NCI-H446 treated with DMSO at 0.1 percent for 48 hours (cell line): ENCODE data around the gene CHST14.

Source experiments
- DNase-seq: peaks from one replicate; lab custom pipeline; 2025; lab: John Stamatoyannopoulos, UW

Gene CHST14

DNA sequence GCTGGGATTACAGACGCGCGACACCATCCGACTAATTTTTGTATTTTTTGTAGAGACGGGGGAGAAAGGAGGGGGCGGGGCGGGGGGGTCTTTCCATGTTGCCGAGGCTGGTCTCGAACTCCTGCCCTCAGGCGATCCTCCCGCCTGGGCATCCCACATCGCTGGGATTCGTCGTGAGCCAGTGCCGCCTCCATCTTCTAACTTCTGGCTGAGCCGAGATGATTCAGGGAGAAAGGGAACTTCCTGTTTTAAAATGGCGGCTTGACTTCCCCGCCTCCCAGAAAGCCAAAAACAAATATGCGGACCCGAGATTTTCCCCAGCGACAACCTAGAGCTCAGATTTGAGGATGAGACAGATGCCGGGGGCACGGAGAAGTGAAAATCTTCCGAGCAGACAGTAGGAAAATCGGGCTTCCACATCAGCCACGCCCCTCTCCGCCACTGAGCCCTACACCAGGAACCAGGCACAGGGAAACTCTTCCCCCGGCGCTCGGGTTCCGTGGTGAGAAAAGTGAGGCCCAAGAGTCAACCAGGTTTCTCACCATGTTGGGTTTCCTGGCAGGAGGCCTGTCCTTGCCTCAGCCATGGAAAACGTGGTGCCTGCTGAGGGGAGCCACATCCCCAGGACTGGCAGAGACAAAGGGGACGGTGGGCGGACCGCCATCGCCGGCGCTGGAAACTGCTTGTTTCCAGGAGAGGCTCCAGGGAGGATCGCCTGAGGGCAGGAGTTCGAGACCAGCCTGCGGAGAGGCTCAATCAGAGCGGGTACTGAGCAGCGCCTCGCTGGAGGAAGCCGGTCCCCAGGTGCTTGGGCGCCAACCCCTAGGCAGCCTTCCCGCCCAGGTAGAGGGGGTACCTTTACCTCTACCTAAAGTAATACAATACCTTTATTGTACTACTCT lies 18.7 kb downstream of the CHST14 start:
- DNase-seq = no peak

DNA sequence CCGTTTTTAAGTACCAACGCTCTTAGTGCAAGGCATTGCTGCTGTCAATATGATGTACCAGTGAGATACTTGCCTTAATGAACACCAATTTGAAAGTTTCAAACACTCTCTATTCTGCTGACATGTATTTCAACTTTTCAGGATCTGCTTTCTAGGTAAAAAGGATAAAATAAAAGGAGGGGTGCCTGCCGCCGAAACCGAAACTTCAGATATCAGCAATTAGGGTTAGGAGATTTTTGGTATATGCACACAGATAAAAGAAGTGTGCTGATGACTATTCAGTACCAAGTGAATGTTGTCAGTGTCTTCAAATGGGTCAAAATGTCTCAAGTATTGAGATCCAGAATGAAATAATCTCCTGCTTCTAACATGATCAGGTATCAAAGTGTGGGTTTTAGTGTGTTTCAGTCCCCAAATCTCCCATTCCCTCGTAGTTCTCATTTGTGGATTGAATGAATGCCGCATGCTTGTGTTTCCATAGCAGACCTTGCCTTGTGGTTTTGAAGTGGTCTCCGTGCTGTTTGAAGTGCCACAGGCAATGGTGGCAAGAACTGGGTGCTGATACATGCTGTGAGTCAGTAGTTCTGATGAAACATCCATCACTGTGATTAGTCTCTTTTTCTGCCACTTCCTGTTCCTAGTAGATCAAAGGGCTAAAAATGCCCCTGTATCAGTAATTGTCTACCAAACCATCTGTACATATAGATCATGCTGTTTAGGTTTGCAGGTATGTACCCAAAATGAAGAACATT lies 22.5 kb downstream of the CHST14 start:
- no peak for DNase-seq

DNA sequence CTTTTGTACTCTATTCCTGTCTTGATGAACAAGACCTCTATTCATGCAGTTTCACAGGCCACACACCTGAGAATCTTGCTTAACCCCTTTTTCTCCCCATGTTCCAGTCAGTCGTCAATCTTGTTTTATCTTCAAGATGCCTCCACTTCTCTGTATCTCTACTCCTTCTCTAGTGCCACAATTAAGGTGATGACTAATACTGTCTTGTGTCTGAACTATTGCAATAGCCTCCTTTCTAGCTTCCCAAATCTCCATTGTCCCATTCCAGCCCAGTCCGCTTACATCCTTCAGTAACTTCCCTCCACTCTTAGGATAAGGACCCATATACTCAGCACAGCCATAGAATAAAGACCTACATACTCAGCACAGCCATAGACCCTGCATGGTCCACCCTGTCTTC lies 24.7 kb downstream of the CHST14 start:
- DNase-seq = no peak

DNA sequence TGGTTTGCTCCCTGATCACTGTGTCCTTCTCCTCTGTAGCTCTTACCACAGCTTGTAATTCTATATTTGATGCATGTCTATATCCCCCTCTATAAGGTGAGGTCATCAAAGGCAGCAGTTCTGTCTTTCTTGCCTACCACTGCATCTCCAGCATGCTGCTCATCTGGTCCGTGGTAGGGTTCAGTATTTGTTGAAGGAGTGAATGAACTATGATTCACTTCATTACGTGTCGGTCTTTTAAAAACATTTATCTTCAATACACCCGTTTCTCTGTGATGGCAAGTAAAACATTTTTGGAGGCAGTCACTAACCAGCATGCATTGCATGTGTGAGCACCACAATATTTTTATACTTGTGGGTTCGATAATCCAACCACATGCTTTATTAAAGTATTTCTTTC lies 27.6 kb downstream of the CHST14 start:
- no peak for DNase-seq

DNA sequence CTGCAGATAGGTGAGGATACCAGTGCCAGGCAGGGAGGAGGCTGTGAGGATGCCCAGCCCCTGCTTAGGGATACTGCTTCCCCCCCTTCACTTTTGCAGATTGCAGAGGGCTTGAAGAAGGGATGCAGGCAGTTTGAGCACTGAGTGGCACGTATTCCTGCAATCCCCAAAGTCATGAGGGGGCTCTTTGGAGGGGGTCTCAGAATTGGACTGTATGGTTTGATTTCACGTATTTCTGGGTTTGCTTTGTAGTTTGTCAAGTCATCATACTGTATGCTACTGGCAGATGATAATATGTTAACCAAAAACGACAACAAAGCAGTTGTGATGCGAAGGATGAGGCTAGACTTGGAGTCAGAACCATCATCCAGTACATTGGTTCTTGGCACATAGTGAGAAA lies 28.1 kb downstream of the CHST14 start:
- DNase-seq = no peak

DNA sequence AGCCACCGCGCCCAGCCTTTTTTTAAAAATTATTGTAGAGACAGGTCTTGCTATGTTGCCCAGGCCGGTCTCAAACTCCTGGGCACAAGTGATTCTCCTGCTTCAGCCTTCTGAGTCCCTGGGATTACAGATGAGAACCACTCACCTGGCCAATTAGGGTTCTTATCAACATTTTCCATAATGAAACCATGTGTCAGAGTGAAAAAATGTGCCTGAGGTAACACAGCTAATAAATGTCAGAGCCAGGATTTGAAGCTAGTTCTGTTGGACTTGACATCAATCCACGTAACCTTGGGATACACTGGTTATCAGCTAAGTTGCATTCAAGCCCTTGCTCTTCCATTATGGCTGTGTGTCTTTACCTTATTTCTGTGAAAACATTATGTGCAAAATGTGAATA lies 29.1 kb downstream of the CHST14 start:
- DNase-seq = no peak

DNA sequence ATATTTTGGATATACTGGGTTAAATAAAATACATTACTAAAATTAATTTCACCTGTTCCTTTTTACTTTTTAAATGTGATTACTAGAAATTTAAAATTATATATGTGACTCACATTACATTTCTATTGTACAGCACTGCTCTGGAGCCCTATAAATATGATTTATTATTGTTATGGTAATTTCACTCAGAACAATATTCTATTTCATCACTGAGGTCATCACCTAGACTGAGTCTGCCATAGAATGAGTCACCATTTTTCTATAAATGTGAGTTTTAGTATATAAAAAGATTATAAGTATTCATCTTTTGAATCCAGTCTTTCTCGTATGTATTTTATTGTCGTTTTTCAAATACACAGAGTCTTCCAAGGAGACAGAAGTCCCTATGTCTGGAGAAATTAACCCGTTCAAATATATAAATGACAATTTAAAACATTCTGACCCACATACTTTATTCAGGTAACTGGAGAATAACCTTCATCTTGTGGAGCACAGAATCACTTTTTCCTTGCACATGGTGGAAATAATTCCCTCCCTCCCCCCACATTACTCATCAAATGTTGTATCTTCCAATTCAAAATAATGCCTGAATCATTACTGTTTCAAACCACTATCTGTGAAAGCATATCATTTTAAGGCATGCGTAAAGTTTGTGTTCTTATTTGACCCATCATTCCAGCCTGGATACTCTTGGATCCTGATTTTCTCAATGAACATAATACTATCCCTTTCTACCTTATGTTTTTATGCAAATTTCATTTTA lies 30.0 kb downstream of the CHST14 start:
- no peak for DNase-seq

DNA sequence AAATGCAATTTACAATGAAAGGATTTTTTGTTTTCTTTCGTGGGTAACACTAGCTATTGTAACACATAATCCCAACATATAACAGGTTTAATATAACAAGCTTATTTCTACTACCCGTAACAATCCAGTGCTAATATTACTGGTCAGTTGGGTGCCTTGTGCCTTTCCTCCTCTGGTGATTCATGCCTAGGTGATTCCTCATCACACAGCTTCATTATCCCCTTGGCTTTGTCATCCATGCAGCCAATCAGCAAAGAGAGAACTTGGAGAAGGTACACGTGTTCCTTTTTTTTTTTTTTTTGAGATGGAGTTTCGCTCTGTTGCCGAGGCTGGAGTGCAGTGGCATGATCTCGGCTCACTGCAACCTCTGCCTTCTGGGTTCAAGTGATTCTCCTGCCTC lies 30.7 kb downstream of the CHST14 start:
- no peak for DNase-seq

DNA sequence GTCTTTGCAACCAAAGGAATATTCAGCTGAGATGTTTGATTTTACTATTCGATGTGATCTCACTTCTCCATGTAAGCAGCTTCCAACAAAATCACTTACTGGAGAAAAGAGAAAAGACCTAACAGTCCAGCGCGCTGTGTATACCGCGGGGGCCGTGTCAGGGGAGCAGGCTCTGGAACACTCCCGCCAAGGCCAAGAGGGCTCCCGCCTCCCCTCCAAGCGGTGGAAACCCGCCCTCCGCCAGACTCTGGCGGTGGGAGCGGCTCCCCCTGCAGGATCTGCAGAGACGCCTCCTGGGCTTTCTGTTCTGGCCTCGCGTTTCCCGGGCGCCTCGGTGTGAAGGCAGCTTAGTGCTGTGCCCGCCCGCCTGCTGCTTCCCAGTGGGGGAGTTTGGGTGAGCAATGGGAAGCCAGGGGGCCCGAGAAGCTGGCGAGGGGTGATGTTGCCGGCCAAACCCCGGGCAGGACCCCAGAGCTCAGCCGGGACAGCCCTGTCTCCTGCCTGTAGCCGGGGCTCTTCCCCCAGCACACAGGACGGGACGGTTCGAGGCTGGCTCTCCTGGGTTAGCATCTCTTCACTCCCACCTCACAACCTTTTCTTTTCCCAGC lies 36.3 kb downstream of the CHST14 start:
- DNase-seq = no peak

DNA sequence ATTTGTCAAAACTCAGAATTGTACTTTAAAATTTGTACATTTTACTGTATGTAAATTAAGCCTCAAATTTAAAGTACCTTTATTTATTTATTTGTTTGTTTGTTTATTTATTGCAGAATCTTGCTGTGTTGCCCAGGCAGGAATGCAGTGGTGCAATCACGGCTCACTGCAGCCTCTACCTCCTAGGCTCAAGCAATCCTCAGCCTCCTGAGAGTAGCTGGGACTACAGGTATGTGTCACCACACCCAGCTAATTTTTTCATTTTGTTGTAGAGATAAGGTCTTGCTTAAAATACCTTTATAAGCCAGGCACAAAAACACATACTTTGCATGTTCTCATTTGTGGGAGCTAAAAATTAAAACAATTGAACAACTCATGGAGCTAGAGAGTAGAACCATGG lies 37.4 kb downstream of the CHST14 start:
- DNase-seq = no peak

DNA sequence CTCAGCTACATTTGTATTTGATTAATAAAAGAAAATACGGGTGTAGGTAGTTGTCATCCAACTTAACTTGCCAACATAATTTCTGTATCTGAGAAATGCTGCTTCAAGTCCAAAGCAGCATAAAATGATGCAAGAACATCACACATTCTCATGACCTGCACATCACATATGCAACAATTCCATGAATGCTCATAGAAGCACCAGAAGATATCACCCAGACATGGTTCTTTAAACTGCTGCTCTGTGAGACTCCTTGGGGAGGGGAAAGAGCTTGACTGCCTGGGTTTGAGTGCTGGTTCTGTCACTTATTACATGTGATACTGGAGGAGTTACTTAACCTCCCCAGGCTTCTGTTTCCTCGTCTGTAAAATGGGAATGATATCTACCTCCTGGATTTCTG lies 39.4 kb downstream of the CHST14 start:
- DNase-seq = no peak

DNA sequence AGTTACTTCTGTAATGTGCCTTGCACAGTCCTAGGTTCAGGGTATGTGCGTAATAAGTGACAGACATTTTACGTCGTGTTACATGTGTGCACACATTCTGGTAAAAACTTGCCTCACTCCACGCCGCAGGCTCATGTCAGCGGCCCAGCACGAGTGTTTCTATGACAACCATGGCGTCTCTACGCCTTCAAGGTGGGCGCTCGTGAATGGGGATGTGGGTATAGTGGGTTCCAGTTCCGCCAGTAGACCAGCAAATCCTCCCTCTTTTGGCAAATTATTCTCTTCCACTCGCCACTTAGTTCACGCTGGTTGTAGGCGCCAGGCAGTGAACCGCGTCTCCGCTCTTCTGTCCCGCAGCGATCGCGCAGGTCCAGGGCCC lies 40.3 kb downstream of the CHST14 start:
- DNase-seq = no peak

DNA sequence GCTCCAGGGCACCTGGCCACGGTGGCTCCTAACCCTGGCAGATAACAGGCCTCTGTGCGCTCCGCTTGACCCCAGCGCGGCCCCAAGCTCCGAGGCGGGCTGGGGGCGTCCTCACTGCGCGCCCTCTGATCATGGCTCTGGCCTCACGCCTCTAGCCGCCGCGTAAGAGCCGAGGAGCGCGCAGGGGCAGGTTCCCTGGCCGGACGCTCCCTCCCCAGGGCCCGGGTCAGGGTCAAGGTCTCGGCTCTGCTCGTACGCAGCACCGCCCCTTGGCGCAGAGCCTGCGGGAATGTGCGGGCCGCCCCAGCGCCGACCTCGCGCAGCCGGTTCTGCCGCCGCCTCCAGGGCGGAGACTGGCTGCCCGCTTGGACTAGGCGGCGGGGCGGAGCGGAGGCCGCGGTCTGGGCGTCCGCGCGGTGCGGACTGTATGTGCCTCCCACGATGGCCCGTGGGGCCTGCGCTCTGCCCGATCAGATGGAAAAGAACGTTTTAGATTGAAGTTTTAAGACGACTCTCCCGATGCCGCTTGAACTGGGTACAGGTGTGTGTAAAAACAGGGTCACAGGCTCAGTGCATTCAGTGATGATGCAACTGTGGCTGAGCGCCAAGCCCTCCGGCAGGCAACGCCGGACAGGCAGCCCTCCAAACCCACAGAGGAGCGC lies 40.8 kb downstream of the CHST14 start:
- DNase-seq = no peak

DNA sequence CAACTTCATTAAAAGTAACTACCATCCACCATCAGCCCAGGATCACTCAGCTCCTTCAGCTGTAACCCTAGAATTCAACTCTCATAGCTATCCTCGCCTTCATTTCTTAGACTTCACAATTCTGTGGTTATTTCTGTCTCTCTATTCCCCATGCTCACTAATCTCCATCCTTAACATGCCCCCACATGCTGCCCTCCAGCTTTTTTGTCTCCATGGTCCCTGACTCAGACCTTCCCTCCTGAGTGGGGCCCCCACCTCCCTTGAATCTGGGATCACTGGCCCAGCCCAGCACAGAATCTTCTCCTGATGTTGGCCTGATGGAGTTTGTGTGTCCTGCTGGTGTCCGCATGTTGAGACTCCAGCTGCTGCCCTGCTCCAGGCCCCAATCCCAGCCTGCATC lies 41.7 kb downstream of the CHST14 start:
- no peak for DNase-seq

DNA sequence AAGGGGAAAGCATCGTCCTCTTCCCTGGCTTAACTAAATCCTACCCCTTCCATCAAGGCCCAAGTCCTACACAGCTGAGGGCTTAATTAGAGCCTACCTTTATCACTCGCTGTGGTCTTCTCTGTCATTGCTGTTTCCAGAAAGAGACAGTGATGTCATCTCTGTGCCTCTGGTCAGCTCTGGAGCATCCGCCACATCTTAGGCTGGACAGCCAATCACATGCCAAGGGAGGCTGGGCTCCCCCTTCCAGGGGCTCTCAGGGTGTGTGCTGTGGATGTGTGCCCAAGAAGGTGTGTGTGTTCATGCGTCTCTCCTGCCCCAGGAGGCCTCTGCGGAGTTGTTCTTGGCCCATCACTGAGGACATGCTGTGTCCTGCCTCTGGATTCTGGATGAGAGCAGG lies 42.8 kb downstream of the CHST14 start:
- DNase-seq = no peak

DNA sequence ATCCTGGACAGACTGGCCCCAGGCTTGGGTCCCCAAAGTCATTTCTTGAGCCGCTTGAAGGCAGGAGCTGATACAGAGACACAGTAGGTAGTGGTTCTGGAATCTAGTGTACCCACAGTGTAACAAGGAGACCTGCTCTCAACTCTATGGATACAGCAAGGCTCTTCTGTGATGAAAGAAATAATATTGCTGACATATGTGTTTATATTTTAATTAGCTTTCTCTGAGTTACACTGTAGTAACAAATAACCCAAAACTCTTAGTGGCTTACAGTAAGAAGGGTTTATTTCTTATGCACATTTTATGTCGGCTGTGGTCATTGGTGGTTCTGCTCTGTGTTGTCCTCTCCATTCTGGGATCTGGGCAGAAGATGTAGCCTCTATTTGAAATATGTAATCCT lies 45.5 kb downstream of the CHST14 start:
- no peak for DNase-seq
